HG02981 (cell line): Measurements from ENCODE around the gene CDH23.

Source experiments
- ATAC-seq: cut with Tn5 transposase; IDR thresholded peaks from one replicate; pipeline ENCODE4 v1.9.1; 2021; ENCODE audit warnings: mild to moderate bottlenecking, moderate library complexity; ENCODE audit not compliant: unreplicated experiment

Gene CDH23

DNA sequence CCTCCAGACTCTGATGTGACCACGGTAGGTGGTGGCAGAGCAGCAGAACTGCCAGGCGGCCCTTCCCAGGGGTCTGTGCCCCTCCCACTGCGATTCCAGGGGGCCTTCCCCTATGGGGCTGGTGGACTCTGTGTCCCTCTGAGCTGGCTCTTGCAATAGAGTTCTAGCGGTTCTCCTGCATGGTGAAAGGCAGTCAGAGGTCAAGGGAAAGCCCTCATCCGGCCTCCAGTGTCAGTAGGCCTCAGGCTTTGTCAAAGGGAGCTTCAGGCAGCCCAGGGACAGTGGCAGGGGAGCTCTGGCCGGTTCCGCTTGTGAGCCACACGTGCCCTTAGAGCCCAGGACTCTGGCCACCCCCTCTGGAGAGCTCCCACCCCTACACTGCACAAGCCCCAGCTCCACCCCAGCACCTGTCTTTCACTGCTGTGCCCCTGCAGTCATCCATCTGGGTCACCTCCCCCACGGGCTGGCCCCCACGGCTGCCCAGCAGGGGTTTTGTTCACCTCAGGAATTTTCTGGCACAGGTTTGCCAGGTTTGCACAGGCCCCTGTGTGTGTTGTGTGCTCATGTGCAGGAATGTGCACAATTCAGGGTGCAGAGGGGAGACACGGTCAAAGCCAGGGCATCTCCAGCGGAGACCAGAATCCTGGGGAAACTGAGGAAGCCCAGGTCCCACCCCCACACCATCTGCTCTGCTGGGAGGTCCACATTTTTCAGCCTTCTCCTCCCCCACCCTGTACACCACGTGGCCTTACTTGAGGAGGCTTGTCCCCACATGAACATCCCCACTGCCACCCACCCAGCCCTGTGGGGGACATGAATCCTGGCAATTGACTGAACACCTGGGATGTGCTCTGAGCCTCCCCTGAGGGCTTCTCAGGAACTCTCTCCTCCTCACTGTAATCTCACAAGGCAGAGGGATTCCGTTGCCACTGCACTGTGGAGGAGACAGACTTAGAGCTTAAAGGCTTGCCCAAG, 299.1 kb downstream of the CDH23 start:
- ATAC-seq: no peak

DNA sequence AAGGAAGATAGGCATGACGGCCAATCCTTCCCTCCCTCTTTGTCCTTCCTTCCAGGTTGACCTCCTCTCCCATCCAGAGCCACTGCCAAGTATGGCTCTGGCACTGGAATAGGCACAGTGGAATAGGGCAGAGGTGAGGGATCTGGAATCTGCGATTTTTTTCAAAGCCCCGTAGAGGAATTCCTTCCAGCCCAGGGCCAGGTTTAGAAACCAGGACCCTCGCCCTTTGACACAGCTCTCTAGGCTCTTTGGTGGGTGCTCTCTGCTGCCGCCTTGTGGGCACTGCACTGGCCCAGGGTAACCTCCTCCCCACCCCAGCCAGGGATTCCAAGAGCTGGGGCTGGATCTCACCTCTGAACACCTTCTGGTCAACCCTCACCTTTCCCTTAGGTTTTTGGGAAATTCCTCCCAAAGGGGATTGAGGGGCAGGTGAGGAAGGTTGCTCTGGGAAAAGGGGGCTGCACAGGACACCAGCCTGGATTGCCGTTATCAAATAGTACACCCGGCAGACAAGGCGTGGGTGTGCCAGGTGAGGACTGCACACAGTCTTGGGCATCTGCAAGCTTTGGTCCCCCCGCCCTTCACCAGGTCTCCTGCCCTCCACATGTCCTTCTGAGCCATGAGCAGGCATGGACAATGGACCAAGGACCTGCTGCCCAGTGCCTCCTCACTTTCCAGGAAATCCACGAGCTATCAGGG, 300.1 kb downstream of the CDH23 start:
- ATAC-seq: no peak

DNA sequence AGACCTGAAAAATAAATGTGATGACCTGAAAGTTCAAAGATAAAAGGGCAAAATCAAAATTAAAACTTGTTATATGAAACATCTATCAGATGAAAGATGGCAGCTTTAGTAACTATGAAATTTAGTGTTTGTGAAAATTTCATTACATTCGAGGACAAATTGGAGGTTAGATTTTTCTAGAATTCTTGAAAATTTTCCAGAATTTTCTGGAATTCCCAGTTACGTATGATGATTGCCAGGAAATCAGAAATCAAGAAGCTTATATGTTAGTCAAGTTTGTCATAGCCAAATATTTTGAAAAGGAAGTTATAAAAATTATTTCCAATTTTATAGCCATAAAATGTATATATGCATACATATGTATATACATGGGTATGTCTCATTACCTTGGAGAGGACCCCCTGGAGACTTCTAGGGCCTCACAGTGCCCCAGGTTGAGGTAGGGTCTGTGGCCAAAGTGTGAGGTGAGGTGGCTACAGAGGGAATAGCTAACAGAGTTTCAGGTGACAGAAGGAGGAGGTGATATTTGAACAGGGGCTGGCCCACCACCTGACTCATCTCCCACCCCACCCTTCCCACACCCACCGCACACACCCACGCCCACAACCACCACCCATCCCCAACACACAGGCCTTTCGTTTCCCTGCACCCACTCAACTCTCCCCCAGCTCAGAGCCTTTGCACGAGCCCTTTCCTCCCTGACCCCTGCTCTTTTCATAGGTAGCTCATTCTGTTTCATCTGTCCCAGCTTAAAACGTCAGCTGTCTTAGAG, 301.4 kb downstream of the CDH23 start:
- ATAC-seq: no peak

DNA sequence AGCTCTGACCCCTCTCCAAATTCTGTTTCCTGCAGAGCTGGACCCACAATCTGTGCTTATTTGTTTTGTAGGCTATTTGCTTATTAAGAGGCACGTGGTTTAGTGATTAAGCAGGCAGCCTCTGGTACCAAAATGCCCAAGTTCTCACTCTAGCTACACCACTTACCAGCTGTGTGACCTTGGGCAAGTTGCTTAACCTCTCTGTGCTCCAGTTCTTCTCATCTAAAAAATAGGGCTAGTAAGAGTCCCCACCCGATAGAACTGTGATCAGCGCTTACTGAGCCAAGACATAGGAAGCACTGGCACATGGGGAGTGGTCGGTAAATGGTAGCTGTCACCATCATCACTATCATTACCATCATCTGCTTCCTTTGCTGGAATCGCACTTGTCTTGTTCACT, 302.0 kb downstream of the CDH23 start:
- no peak for ATAC-seq

DNA sequence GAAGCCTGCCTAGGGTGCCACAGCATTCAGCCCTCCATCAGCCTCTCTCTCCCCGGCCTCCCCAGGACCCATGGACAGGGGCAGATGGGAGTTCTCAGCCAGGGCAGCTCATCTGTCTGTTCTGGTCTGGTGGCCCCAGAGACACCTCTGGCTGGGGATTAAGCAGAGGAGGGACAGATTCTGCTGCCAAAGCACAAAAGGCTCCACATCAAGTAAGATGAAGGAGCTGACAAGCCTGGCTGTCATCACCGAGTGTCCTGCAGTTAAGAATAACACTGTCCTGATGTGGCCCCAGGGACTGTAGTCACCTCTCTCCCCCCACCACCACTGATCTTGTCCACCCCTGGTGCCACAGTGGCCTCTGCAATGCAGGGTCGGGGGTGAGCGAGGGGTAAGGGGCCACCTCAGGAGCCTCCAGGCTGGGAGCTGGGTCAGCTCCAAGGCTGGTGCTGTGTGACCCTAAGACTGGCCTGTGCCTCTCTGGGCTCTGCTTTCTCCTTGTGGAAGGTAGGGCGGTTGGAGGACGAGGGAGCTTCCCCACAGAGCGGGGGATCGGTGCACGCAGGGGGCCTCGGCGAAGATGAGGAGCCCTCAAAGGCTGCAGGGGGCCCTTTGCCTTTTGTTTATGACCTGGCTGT, 304.1 kb downstream of the CDH23 start:
- no peak for ATAC-seq

DNA sequence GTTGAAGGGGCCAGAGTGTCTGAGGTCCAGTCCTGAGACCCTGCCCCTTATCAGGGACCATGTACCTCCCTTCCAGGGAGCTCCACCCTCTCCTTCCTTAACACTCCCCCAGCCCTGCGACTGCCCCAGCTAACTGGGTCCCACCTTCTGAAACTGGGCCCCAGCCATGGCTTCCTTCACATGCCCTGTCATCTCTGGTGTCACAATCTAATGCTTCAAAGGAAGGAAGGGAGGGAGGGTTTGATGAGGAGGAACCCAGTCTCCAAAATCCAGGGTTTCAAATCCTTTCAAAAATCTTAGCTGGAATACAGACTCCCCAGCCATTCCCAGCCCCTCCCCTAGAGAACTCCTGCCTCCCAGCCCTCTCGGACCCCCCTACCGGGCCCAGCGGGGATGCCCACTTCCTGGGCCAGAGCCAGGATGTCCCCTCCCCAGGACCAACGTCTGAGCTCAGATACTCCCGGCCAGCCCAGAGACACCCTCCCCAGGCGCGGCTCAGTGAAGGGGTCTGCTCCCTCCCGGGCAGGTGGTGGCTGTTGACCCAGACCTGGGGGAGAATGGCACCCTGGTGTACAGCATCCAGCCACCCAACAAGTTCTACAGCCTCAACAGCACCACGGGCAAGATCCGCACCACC, 304.9 kb downstream of the CDH23 start:
- no peak for ATAC-seq

DNA sequence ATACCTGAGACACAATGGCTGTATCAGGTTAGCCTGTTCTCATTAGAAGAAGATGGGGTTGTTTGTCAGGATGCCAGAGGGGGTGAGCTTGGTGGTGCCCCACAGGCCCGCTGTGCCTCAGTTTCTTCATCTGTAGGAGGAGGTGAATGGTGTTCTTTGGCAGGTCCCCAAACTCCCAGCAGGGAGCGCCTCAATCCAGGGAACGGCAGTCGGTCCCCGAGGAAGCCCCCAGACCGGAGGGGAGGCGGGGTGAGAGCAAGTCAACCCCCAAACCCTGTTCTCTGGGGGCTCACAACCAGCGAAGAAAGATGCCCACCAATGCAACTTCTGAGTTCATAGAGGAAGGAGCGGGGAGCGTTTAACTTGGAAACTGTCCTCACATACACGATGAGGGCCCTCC, 306.9 kb downstream of the CDH23 start:
- ATAC-seq: no peak

DNA sequence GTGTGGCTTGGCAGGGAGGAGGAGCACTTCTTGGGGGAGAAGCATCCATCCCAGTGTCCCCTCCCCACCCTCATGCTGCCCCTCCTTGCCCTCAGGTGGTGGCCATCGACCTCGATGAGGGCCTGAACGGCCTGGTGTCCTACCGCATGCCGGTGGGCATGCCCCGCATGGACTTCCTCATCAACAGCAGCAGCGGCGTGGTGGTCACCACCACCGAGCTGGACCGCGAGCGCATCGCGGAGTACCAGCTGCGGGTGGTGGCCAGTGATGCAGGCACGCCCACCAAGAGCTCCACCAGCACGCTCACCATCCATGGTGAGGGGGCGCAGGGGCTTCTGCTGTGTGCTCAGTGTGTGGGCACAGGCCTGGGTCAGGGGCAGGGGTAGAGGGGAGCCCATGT, 308.1 kb downstream of the CDH23 start:
- ATAC-seq: no peak

DNA sequence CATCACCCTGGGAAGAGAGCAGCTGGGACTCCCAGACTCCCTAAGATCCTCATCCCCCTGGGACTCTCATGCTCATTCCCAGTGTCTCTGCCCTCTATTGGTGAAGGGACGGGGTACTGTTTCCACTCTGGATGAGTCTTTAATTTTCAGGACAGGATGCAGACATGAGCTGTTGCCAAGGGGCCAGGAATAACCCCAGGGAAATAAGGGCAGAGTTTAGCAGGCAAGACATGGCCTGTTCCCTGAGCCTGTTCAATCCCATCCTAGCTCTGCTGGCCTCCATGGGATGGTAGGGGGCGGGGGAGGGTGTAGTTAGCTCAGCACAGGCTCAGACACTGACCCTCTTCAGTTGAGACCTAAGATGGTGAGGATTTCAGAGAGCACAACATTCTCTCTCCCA, 308.9 kb downstream of the CDH23 start:
- ATAC-seq: no peak

DNA sequence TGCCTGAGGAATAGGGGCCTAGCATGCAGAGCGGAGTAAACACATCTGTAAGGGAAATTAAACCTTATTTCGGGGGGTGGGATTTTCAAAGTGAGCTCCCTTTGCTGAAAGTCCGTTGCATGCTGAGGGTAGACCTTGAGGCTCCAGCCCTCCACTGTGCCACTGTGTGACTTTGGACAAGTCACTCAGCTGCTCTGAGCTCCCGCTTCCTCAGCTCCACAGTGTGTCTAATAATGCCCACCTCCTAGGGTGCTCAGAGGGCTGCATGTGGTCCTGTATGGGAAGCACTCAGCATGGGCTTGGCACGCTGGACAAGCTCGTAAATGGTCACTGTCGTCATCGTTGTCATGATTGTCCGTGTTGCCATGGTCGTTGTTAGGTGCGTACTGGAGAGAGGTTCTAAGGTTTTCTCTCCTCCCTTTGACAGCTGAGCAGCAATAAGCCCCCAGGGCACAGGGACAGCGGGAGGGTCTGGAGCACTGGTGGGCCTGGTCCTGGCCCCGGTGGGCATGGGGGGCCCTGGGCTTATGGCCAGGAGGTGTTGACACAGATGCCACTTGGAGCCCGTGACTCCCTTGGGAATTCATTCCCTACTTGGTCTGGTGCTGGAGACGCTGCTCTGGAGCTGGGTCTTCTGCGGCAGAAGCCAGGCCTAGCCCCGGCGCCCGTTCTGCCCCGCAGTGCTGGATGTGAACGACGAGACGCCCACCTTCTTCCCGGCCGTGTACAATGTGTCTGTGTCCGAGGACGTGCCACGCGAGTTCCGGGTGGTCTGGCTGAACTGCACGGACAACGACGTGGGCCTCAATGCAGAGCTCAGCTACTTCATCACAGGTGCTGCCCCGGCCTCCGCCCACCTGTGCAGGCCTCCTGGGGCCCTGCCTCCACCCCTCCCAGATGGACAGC, 309.7 kb downstream of the CDH23 start:
- no peak for ATAC-seq

DNA sequence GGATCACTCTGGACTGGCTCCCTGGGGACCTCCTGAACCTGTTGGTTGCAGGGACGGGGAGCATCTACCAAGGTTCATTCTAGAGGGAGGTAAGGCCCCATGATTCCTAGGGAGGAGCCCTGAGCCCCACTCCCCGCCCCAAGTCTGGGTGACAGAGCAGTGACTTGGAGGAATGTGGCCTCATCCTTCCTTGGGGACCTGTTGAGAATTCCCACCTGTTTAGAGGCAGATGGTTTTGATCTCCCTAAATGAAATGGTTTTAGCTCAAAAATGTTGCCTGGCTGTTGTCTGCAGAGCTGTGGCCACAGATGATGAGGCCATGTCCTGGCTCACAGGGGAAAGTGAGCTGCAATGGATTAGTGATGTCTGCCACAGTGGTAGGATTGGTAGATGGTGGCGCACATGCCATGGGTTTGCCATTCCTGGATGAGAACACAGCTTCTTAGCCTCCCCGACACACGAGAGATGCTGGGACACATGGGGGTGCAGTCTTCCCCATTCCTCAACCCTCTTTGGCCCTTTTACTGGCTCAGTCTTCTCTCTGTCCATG, 310.6 kb downstream of the CDH23 start:
- no peak for ATAC-seq

DNA sequence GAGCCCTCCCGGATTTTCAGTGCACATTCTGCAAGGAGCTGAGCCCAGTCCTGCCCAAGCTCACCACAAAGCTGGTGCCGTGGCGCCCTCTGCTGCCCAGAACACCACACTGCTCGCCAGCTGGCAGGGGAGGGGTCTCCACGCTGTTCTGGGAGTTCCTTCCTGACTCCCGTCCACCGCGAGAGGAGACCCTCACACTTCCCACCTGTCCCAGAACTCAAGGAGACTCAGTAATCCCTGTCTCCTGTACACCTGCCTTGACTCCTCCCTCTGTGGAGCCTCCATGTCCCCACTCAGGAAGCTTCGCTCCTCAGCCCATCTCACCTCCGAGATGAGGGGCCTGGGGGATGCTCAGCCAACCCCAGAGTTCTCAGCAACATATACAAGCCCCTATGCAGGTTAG, 311.6 kb downstream of the CDH23 start:
- ATAC-seq: no peak

DNA sequence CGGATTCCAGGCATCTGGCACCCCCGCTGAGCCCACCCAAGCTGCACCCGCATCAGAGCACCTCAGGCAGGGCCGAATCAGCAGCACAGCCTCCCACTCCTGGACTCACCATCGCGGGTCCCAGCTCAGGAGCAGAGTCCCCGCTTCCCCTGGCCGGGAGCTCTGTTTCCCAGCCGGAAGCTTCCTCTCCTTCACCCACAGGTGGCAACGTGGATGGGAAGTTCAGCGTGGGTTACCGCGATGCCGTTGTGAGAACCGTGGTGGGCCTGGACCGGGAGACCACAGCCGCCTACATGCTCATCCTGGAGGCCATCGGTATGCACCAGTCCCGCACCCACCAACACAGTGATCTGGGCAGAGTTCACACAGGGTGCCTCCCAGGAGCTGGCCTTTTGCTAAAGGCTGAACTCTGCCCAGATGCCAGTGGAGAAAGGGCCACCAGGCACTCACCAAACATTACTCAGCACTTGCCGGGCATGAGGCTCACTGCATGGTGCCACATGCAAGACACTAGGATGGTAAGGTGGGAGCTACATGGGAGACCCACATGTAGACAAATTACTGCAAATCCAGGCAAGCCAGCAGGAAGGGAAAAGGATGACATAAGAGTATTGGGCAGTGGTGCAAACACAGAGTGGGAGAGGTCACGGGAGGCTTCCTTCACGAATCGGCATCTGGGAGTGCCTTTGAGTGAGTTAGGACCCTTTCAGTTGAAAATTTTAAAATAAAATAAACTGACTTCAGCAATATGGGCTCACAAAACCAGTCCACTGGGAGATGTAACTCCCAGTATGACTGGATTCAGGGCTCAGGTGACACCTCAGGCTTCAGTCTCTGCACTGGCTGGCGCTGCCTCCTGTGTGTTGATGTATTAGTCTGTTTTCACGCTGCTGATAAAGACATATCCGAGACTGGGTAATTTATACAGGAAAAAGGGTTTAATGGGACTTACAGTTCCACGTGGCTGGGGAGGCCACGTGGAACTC, 312.5 kb downstream of the CDH23 start:
- ATAC-seq: no peak

DNA sequence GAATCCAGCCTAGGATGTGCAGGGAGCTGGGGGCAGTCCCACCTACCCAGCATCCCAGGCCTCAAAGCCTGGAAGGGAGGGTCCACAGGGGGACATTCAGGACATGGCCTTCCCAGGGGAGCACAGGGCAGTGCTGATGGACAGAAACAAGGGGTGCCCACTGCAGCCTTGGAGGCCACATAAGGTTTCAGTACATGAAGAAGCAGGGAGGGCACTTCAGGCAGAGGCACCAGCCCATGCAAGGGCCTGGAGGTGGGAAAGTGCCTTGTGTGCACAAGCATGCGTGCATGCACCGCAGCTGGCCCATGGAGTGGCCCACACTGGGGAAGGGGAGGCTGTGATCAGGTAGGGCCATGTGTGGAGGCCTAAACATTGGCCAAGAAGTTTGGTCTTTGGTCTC, 313.8 kb downstream of the CDH23 start:
- ATAC-seq: no peak

DNA sequence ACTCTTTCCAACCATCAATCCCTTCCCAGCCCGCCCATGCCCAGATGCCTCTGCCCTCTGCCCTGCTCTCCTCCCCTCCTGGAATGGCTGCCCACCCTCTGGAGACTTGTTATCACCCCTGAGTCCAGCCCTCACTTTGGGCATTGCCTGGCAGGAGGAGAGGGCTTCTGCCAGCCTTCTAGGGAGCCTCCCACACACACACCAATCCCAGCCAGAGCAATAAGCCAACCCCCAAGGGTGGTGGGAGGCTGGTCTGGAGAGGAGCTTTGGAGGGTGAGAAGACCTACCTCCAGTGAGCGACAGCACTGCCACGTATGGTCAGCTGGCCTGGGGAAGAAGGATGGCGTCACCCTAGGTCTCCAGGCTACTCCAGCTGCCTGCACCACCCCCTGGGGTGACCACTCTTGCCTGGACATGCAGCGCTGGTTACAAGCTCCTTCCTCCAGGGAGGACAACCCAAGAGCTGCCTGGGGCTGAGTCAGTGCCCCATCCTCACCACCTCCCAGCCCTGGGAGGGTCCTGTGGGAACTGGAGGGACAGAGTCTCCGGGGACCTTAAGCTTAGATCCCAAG, 314.4 kb downstream of the CDH23 start:
- no peak for ATAC-seq

DNA sequence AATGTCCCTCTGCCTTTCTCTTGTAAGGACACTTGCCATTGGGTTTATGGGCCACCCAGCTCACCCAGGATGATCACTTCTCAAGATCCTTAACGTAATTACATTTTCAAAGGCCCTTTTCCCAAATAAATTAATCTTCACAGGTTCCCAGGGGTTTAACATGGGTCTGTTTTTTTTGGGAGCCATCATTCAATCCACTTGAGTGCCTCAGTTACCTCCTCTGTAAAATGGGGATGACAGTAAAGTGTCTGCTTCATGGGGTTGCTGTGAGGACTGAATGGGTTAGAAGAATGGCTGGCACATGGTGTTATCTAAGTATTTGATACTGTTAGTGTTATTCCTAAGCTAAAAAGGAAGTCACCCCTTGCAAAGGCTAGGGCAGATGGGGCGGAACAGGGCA, 315.4 kb downstream of the CDH23 start:
- ATAC-seq: no peak

DNA sequence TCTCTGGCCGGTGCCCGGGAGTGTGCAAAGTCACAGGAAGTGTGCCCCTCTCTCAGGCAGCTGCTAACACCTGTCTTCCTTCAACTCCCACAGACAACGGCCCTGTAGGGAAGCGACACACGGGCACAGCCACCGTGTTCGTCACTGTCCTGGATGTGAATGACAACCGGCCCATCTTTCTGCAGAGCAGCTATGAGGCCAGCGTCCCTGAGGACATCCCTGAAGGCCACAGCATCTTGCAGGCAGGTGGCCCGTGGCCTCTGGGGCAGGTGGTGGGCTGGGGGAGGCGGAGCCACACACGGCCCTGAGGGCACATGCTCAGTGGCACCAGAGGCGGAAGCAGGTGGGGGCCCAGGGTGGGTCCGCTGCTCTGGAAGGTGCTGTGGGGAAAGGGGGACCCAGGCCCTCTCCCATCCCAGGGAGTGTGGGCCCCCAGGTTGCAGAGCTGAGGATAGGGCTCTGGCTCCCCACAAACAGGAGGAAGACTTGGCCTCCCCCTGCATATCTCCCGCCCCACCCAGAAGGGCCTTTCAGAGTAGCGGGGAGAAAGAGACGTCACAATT, 315.9 kb downstream of the CDH23 start:
- ATAC-seq: no peak
